Fibroblast of villous mesenchyme (primary cell): ENCODE results near the gene EHF. TPM values are rescaled to one million over a fixed set of nuclear protein-coding genes. Genes with fewer than 3 reads are reported as not detected.

Experiments
- DNase-seq: peaks from one replicate; pipeline ENCODE4 v3.0.0-alpha.2; 2010; ENCODE audit warnings: low read depth
- H3K4me3 ChIP-seq: 2 replicates; pipeline ENCODE4 v1.5.1; 2011; ENCODE audit warnings: low read depth, mild to moderate bottlenecking, low read length
- total RNA-seq: library from RNA; depleted of rRNA; stranded (reverse); fragments of >200 nt; gene quantifications from 2 replicates; pipeline ENCODE4 v1.2.3, GENCODE V29; 2012
- TF ChIP-seq, protein P1 (sequence below): IDR thresholded peaks from 2 replicates; pipeline ENCODE4 v1.5.1; 2012; ENCODE audit warnings: low read depth, mild to moderate bottlenecking, low read length; ENCODE audit not compliant: insufficient read depth

Gene EHF
- total RNA-seq, 1 donor, result not detected

DNA sequence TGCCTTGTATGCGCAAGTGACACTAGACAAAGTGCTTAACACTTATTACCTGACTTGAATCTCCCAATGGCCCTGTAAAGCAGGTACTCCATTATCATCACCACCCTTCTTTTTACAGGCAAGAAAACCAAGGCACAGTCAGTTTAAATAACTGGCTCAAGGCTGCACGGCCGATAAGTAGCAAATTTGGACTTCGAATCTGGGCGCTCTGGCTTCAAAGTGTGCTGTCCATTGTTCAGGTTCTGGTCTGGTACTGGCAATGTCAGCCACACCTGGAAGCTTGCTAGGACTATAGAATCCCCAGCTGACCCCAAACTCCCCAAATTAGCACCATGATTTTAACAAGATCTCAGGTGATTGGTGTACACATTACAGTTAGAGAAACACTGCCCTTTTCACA is 19.3 kb upstream of the EHF start:
- no peak overlapping the region for H3K4me3 ChIP-seq
- TF ChIP-seq, protein P1, sequence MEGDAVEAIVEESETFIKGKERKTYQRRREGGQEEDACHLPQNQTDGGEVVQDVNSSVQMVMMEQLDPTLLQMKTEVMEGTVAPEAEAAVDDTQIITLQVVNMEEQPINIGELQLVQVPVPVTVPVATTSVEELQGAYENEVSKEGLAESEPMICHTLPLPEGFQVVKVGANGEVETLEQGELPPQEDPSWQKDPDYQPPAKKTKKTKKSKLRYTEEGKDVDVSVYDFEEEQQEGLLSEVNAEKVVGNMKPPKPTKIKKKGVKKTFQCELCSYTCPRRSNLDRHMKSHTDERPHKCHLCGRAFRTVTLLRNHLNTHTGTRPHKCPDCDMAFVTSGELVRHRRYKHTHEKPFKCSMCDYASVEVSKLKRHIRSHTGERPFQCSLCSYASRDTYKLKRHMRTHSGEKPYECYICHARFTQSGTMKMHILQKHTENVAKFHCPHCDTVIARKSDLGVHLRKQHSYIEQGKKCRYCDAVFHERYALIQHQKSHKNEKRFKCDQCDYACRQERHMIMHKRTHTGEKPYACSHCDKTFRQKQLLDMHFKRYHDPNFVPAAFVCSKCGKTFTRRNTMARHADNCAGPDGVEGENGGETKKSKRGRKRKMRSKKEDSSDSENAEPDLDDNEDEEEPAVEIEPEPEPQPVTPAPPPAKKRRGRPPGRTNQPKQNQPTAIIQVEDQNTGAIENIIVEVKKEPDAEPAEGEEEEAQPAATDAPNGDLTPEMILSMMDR, result no peak
- no peak for DNase-seq

DNA sequence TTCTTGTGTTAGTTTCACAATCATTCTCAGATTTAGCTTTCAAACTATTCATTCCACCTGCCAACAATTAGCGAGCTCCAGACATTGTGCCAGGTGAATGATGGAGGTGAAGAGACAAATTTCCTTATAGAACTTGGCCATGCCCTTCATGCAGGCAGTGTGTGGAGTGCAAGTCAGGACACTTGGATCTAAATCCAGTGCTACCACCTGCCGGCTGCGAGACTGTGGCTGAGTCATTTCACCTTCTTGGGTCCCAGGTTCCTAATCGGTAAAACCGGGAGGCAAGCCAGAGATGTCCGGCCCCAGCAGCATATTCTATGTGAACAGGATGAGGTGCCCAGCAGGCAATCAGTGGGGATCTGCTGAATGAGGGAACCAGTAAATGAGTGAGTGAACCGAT is 18.6 kb upstream of the EHF start:
- H3K4me3 ChIP-seq, result no peak overlapping the region
- TF ChIP-seq, protein P1, result no peak
- DNase-seq, result no peak

DNA sequence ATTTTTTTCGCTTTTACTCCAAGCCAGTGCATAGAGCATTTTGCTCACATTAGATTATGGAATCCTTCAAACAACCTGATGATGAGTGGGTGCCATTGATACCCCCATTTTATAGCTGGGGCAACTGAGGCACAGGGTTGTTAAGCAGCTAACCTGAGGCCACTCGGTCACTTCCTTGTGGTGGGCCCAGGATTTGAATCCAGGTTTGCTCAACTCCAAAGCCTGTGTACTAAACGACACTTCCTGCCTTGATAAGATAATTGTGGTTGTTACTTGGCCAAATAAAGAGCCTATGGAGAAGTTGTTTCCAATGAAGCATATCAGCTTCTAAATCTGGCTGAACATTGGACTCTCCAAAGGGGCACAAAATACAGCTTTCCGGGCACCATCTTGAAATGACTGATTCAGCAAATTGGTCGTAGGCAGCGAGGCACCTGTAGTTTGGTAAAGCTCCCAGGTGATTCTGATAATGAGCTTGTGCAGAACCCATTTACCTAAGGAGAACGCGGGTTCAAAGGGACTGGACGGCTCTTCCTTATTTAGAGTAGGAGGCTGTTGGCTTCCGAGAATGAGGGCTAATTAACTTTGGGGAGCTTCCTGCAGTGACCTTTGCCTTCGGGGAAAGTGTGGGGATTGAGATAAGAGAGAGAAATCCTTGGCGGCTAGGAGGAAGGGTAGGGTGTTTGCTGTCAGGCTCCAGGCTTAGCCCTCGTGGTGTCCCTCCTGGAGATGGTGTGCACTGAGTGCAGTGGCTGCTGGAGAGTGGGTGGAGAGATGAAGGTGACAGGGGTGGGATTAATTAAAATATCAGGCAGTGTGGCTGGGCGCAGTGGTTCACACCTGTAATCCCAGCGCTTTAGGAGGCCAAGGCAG is 17.5 kb upstream of the EHF start:
- no peak for DNase-seq
- no peak overlapping the region for H3K4me3 ChIP-seq
- TF ChIP-seq, protein P1, result no peak

DNA sequence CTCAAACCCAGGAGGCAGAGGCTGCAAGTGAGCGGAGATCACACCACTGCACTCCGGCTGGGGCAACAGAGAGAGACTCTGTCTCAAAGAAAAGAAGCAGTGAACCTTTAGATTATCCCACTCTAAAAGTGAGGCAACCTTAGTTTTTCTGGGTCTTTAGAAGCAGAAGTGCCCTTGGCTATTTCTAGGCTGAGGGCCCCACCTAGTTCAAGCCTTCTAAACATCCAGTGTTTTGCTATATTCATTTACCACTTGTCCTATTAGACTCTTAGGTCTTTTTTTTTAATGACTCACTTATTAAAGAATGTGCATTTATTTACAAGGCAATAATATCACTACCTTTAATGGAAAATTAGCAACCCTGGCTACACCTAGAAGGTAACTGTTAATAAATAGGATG is 16.7 kb upstream of the EHF start:
- no peak for DNase-seq

DNA sequence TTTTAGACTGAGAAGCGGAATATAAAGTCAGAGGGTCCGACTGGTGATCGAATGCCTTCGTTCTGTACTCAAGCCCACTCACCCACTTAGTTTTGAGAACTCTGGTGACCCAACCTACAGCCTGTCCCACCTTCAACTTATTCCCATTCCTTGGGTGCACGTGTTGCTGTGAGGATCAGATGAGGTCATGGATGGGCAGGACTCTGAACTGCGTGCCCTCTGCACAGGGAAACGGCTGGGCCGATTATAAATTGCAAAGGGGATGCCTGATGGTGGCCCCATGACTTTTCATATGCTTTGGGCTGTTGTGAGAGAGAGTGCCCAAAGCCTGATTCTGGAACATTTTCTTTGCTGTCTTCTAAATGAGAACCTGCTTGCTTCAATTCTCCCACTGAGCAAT is 16.0 kb upstream of the EHF start:
- TF ChIP-seq, protein P1, result no peak
- no peak overlapping the region for H3K4me3 ChIP-seq
- no peak for DNase-seq

More for the DNA sequence above, 16.7 kb upstream of the EHF start:
- TF ChIP-seq, protein P1, result no peak
- no peak overlapping the region for H3K4me3 ChIP-seq

DNA sequence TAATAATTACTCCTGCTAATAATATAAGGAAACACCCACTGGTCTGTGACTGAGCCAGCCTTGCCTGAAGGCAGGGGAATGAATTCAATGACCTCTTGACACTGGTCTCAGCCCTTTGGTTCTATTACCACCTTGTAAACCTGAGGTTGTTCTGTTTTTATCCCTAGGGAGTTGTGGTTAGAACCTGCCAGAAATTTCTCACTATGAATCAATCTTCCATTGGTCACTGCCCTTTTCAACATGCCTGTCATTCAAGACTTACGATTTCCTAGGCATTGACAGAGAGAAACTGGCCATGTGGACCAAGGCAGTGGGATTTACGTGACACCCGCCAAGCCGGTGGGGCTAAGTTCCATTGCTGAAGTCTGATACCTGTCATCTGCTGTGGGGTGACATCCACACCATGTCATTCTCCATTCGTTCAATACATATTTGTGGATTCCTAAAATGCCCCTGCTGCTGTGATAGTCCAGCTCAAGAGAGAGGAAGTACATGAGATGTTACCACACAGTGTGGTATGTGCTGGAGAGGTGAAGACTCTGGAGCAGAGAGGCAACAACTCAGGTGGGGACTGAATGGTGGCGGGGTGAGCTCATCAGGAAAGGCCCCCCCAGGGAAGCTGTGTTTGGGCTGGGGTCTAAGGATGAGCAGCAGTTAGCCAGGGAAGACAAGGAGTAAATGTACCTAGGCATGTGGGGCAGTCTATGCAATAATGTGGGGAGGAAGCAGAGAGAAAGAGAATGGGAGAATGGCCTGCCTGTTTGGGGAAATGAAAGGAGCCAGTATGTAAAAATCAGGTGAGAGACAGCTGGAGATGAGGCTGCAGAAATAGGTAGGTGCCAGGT is 15.2 kb upstream of the EHF start:
- H3K4me3 ChIP-seq, result no peak overlapping the region
- DNase-seq, result no peak
- TF ChIP-seq, protein P1, result no peak
